Gastroesophageal sphincter (tissue), 4 donors: ENCODE data around the gene ALOX12B. TPM values are rescaled to one million over a fixed set of nuclear protein-coding genes. Genes with fewer than 3 reads are reported as not detected.

Experiments used
- ATAC-seq: fragments of 150-250 bp; one replicate; pipeline ENCODE4 v1.9.1; 2016; ENCODE audit warnings: mild to moderate bottlenecking, moderate library complexity
- H3K27ac ChIP-seq, 4 donors: fragments of 200-600 bp; sonication (generic) in 3 of 4; 1 replicate in 3 of 4; 2 replicates in 1 of 4; pipeline ENCODE4 v1.5.1; 2016 to 2019
- H3K27me3 ChIP-seq: fragments of 200-600 bp; sonication (generic); one replicate; pipeline ENCODE4 v1.5.1; 2019
- H3K36me3 ChIP-seq, 2 donors: fragments of 200-600 bp; sonication (generic); one replicate each; pipeline ENCODE4 v1.5.1; 2019; ENCODE audit warnings: control low read depth in 1 of 2
- H3K4me1 ChIP-seq, 3 donors: fragments of 200-600 bp; sonication (generic); 1 replicate in 2 of 3; 2 replicates in 1 of 3; pipeline ENCODE4 v1.5.1; 2016 to 2019; ENCODE audit warnings: control low read depth in 2 of 3
- H3K4me3 ChIP-seq, 2 donors: fragments of 200-600 bp; sonication (generic); one replicate each; pipeline ENCODE4 v1.5.1; 2019; ENCODE audit warnings: mild to moderate bottlenecking in 1 of 2, moderate library complexity in 1 of 2
- H3K9me3 ChIP-seq, 3 donors: fragments of 200-600 bp; sonication (generic); one replicate each; pipeline ENCODE4 v1.5.1; 2017 to 2019; ENCODE audit warnings: control low read depth in 2 of 3
- CTCF ChIP-seq, 4 experiments: fragments of 200-600 bp in 2 of 4; fragments of 450-650 bp in 2 of 4; sonication (generic) in 1 of 4; IDR thresholded peaks; one replicate each; pipeline ENCODE4 v1.5.1; 2017 to 2019; ENCODE audit warnings: antibody characterized with exemption in 4 of 4, mild to moderate bottlenecking in 2 of 4, moderate library complexity in 2 of 4
- EP300 ChIP-seq: sonication (generic); formaldehyde crosslinking; IDR thresholded peaks from one replicate; pipeline ENCODE4 v1.6.1; 2017; ENCODE audit warnings: antibody characterized with exemption, mild to moderate bottlenecking
- POLR2A ChIP-seq, 2 donors: fragments of 450-650 bp; IDR thresholded peaks; one replicate each; pipeline ENCODE4 v1.6.1; 2017; ENCODE audit warnings: antibody characterized with exemption in 2 of 2, mild to moderate bottlenecking in 2 of 2, moderate library complexity in 1 of 2
- POLR2AphosphoS5 ChIP-seq: sonication (generic); formaldehyde crosslinking; IDR thresholded peaks from one replicate; pipeline ENCODE4 v1.6.1; 2017; ENCODE audit warnings: antibody characterized with exemption
- WGBS, 2 donors: methylation state at CpG; one replicate each; pipeline ENCODE4 v1.1.5; 2018; ENCODE audit warnings: low coverage in 1 of 2; 5-methylcytosine and 5-hydroxymethylcytosine counted together
- total RNA-seq, 4 donors: library from RNA; depleted of rRNA; stranded (reverse); fragments of >200 nt; gene quantifications; one replicate each; pipeline ENCODE4 v1.1.0, GENCODE V29; 2016

Gene ALOX12B
- total RNA-seq, 4 donors from 2014 or later: 0.17 TPM; not detected in 3

- H3K36me3 ChIP-seq: no peaks in the 10 kb centered on the region
- H3K9me3 ChIP-seq: no peaks in the 10 kb centered on the region
- peaks cover 31% of the 10 kb centered on the region for H3K27me3 ChIP-seq
- no peak overlapping the region for H3K4me3 ChIP-seq
- 58 to 59% methylated on average over 2 to 5 of the region's 5 CpGs for WGBS, 2 donors
- ATAC-seq: no peak
- H3K27ac ChIP-seq: no peak overlapping the region
- H3K4me1 ChIP-seq: peaks cover 0 to 10% (median 7%) of the 10 kb centered on the region in 3 donors
- no peak for TF ChIP-seq EP300
- TF ChIP-seq POLR2A (IDR thresholded peaks at IDR 0.05): no peak
- no peak for TF ChIP-seq POLR2AphosphoS5
- TF ChIP-seq CTCF (IDR thresholded peaks at IDR 0.05): no peak
Observed at GRCh38 chr17:8105957-8106398, 18.5 kb upstream of the ALOX12B start.

GRCh38 chr17:8104911-8105310, 17.4 kb upstream of the ALOX12B start:
- peaks cover 20% of the 10 kb centered on the region for H3K27me3 ChIP-seq
- no peak overlapping the region for H3K27ac ChIP-seq
- H3K4me1 ChIP-seq: peaks cover 0 to 4% (median 3%) of the 10 kb centered on the region in 3 donors
- 72 to 81% methylated on average over 3 to 8 of the region's 8 CpGs for WGBS, 2 donors
- no peaks in the 10 kb centered on the region for H3K36me3 ChIP-seq
- no peak for ATAC-seq
- no peak overlapping the region for H3K4me3 ChIP-seq
- no peak for TF ChIP-seq EP300
- no peak for TF ChIP-seq CTCF (IDR thresholded peaks at IDR 0.05)
- TF ChIP-seq POLR2AphosphoS5: no peak
- TF ChIP-seq POLR2A (IDR thresholded peaks at IDR 0.05): no peak
- H3K9me3 ChIP-seq: no peaks in the 10 kb centered on the region

- Histone ChIP-seq H3K27me3 (peaks cover 6% of the 10 kb centered on the region), H3K36me3 (no peaks in the 10 kb centered on the region)
- ATAC-seq: no peak
Observed at GRCh38 chr17:8103549-8103948, 16.0 kb upstream of the ALOX12B start.

GRCh38 chr17:8101721-8102120, 14.2 kb upstream of the ALOX12B start:
- H3K4me1 ChIP-seq: no peaks in the 10 kb centered on the region
- H3K36me3 ChIP-seq: no peaks in the 10 kb centered on the region
- H3K4me3 ChIP-seq: no peak overlapping the region
- no peak for ATAC-seq
- TF ChIP-seq EP300 (no peak), POLR2AphosphoS5 (no peak)
- peaks cover 8% of the 10 kb centered on the region for H3K27me3 ChIP-seq
- H3K27ac ChIP-seq: no peak overlapping the region
- 75 to 83% methylated on average over 2 to 4 of the region's 6 CpGs for WGBS, 2 donors
- no peaks in the 10 kb centered on the region for H3K9me3 ChIP-seq

More at GRCh38 chr17:8103549-8103948, 16.0 kb upstream of the ALOX12B start:
- Histone ChIP-seq H3K27ac (no peak overlapping the region), H3K4me1 (no peaks in the 10 kb centered on the region), H3K9me3 (no peaks in the 10 kb centered on the region), H3K4me3 (no peak overlapping the region)
- no peak for TF ChIP-seq EP300
- WGBS, 2 donors: 28 to 57% methylated on average over 2 of the region's 4 CpGs

- Histone ChIP-seq H3K27me3 (peaks cover 18% of the 10 kb centered on the region), H3K9me3 (no peaks in the 10 kb centered on the region), H3K4me1 (no peaks in the 10 kb centered on the region), H3K4me3 (no peak overlapping the region), H3K36me3 (no peaks in the 10 kb centered on the region), H3K27ac (no peak overlapping the region)
- ATAC-seq: no peak
- WGBS, 2 donors: 30 to 82% methylated on average over 1 to 2 of the region's 2 CpGs
- TF ChIP-seq POLR2A (IDR thresholded peaks at IDR 0.05) (no peak), EP300 (no peak), POLR2AphosphoS5 (no peak)
Observed at GRCh38 chr17:8100763-8101162, 13.2 kb upstream of the ALOX12B start.

GRCh38 chr17:8100111-8100510, 12.6 kb upstream of the ALOX12B start:
- Histone ChIP-seq H3K27me3 (peaks cover 24% of the 10 kb centered on the region), H3K27ac (no peak overlapping the region), H3K9me3 (no peaks in the 10 kb centered on the region), H3K4me3 (no peak overlapping the region), H3K36me3 (no peaks in the 10 kb centered on the region), H3K4me1 (no peaks in the 10 kb centered on the region)
- TF ChIP-seq POLR2AphosphoS5 (no peak), EP300 (no peak), POLR2A (IDR thresholded peaks at IDR 0.05) (no peak), CTCF (IDR thresholded peaks at IDR 0.05) (no peak)
- WGBS, 2 donors: 40 to 43% methylated on average over 1 to 2 of the region's 2 CpGs
- no peak for ATAC-seq
